SKM-1 (cell line): Measurements from ENCODE around the gene DYNC1H1.

ENCODE experiments used
- DNase-seq: peaks from one replicate; lab custom pipeline; 2025; ENCODE audit not compliant: unreplicated experiment; lab: John Stamatoyannopoulos, UW

Gene DYNC1H1

GRCh38 chr14:102029956-102030355 lies 65.6 kb downstream of the DYNC1H1 start:
- DNase-seq = no peak

- no peak for DNase-seq
These were observed 68.9 kb downstream of the DYNC1H1 start for GRCh38 chr14:102033241-102033640.

- no peak for DNase-seq
These were observed 69.9 kb downstream of the DYNC1H1 start for GRCh38 chr14:102034301-102034700.

- no peak for DNase-seq
These were observed 71.5 kb downstream of the DYNC1H1 start for GRCh38 chr14:102035914-102036313.

GRCh38 chr14:102037686-102038085 lies 73.3 kb downstream of the DYNC1H1 start:
- DNase-seq = no peak

- no peak for DNase-seq
These were observed 74.8 kb downstream of the DYNC1H1 start for GRCh38 chr14:102039157-102039556.

GRCh38 chr14:102040153-102040552 lies 75.8 kb downstream of the DYNC1H1 start:
- no peak for DNase-seq

GRCh38 chr14:102042699-102043098 lies 78.3 kb downstream of the DYNC1H1 start:
- no peak for DNase-seq

- no peak for DNase-seq
These were observed 79.1 kb downstream of the DYNC1H1 start for GRCh38 chr14:102043251-102044025.

- DNase-seq = no peak
These were observed 80.2 kb downstream of the DYNC1H1 start for GRCh38 chr14:102044566-102044965.

GRCh38 chr14:102046337-102047278 lies 82.2 kb downstream of the DYNC1H1 start:
- DNase-seq = no peak

- no peak for DNase-seq
These were observed 83.6 kb downstream of the DYNC1H1 start for GRCh38 chr14:102047808-102048540.

GRCh38 chr14:102049258-102050025 lies 85.1 kb downstream of the DYNC1H1 start:
- DNase-seq = no peak

GRCh38 chr14:102050026-102050405 lies 85.6 kb downstream of the DYNC1H1 start:
- no peak for DNase-seq

GRCh38 chr14:102050625-102051024 lies 86.3 kb downstream of the DYNC1H1 start:
- no peak for DNase-seq

GRCh38 chr14:102052522-102052921 lies 88.1 kb downstream of the DYNC1H1 start:
- DNase-seq = no peak

GRCh38 chr14:102055181-102055901 lies 91.0 kb downstream of the DYNC1H1 start:
- DNase-seq = no peak

- DNase-seq = no peak
These were observed 92.5 kb downstream of the DYNC1H1 start for GRCh38 chr14:102056694-102057442.

GRCh38 chr14:102057480-102058114 lies 93.2 kb downstream of the DYNC1H1 start:
- no peak for DNase-seq
